ENCODE measurements around the gene GORASP1. TPM values are rescaled to one million over a fixed set of nuclear protein-coding genes. Genes with fewer than 3 reads are reported as not detected.

The GORASP1 gene
- total RNA-seq, 2 donors from 2014 or later: 20.0 to 24.5 TPM

- Mint-ChIP-seq H3K4me3 (peak overlapping the region; percentile 92 to 93), H3K4me1 (ENCODE audit: low read depth) (peaks cover 55% of the 10 kb centered on the region), H3K27me3 (ENCODE audit: low read depth) (no peaks in the 10 kb centered on the region), H3K36me3 (ENCODE audit: insufficient read depth in 2 of 2) (peaks cover 4 to 6% of the 10 kb centered on the region in 2 donors), H3K27ac (peak overlapping the region; percentile 77), H3K9me3 (no peaks in the 10 kb centered on the region)
- DNase-seq: no peak
- no peak for ATAC-seq (replicated peaks in 1 of 2)
Measured at GRCh38 chr3:39052583-39052982, 54.8 kb downstream of the GORASP1 start.

DNA sequence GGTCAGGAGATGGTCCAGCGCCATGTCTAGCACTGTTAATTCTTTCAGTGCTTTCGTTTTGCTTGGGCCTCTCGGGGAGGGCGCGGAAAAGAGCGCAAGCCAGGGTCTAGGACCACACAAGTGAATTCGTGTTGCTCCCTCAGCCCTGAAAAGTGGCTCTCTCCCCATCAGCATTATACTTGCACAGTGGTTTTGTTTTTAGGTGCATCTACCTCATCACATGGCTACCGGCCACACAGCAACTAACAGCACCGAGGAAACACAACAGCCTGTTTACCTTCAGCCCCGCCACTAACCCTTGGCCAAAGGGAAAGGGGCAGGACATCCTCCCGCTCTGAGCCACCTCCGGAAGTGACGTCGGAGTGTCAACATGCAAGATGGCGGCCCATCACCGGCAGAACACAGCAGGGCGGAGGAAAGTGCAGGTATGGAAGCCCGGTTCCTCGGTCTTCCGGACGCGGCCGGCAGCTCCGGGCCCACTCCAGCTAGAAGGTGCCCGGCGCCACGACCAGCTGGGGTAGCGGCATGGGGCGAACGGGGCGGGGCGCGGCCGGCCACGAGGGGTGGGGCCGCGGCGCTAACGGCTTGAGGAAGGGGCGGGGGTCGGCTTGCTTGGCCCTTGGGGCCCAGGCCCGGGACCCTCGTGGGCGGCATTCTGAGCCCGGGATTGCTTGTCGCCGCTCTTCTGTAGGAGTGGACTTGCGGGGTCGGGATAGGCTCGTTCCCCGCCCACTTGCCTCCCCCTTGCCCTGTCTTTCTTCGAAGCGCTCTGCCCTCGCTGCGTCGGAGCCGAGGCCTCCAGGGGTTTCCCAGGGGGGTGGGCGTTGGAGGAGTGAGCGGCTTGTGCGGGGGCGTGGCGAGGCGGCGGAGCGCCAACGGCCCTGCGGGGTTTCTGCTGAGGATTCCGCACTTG is 55.5 kb downstream of the GORASP1 start, which contains the start of the genes SCN11A and WDR48:
Gene SCN11A, minus strand, starts transcription at position 296 of the 913 bp plus-strand sequence. CDS start 101,582 bp downstream, outside the sequence.
Gene WDR48, plus strand, starts transcription at position 368 of the 913 bp plus-strand sequence. Its CDS starts 10 bp downstream, at position 378.
- Mint-ChIP-seq H3K9me3 (no peaks in the 10 kb centered on the region), H3K36me3 (ENCODE audit: insufficient read depth in 2 of 2) (peaks cover 4 to 6% of the 10 kb centered on the region in 2 donors)
- peak; percentile 94 to 95 for DNase-seq

DNA sequence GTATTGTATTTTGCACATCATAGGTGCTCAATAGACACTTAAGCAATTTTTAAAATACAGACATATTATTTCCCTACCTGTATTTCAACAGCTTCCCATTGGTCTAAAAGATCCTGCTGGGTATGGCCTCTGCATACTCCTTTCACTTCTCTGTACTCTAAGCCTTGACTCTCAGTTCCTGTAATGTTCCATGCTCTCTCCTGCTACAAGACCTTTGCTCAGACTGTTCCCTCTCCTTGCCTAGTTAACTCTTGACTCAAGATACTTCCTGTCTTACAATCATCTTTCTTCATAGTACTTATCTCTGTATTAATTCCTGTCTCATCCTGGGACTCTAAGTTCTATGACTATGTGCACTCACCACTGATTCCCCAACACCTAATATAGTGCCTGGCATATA is 57.4 kb downstream of the GORASP1 start:
- Mint-ChIP-seq H3K36me3 (ENCODE audit: insufficient read depth in 2 of 2) (peaks cover 4 to 6% of the 10 kb centered on the region in 2 donors), H3K27me3 (ENCODE audit: low read depth) (no peaks in the 10 kb centered on the region), H3K27ac (no peak overlapping the region), H3K4me3 (no peak overlapping the region), H3K9me3 (no peaks in the 10 kb centered on the region), H3K4me1 (ENCODE audit: low read depth) (peaks cover 43% of the 10 kb centered on the region)
- DNase-seq (no peak), ATAC-seq (replicated peaks in 1 of 2) (no peak)

More for the DNA sequence above, 55.5 kb downstream of the GORASP1 start, which contains the start of the genes SCN11A and WDR48:
- peak; percentile 96 to 98 for ATAC-seq (replicated peaks in 1 of 2)
- peak within 1 kb of the TSS; percentile 97 for H3K27ac Mint-ChIP-seq
- peaks cover 55% of the 10 kb centered on the region for H3K4me1 Mint-ChIP-seq (ENCODE audit: low read depth)
- H3K27me3 Mint-ChIP-seq (ENCODE audit: low read depth): no peaks in the 10 kb centered on the region
- peak within 1 kb of the TSS; percentile 92 to 93 for H3K4me3 Mint-ChIP-seq

Other genes starting within 250 kb of the GORASP1 start
- gene SCN11A, start 55.7 kb downstream of the GORASP1 start, total RNA-seq: under 1 TPM; 0.22 to 0.44 TPM
- 10 to 100 TPM; 53.3 to 61.0 TPM for gene WDR48, start 55.6 kb downstream of the GORASP1 start, total RNA-seq
- gene TTC21A, start 53 bp upstream of the GORASP1 start, total RNA-seq: 1 to 10 TPM; 2.0 to 2.2 TPM
- 10 to 100 TPM; 68.7 to 81.3 TPM for gene CSRNP1, start 46.0 kb upstream of the GORASP1 start, total RNA-seq
- under 1 TPM; 0.09 to 0.10 TPM for gene XIRP1, start 85.0 kb upstream of the GORASP1 start, total RNA-seq
- gene CX3CR1, start 172.4 kb upstream of the GORASP1 start, total RNA-seq: 1 to 10 TPM in 1 of 2 donors, under 1 TPM in 1; 0.79 to 2.7 TPM
- gene CCR8, start 222.1 kb upstream of the GORASP1 start, total RNA-seq: 1 to 10 TPM; 1.2 to 1.7 TPM